IPS-18c (cell line): ENCODE data around the gene KLHL11.
A peak's percentile ranks its signal among the peaks of the same experiment; 100 is the strongest.

Experiments used
- H3K4me3 ChIP-seq: 2 replicates; pipeline ENCODE4 v1.7.0; 2013; ENCODE audit warnings: low read depth, mild to moderate bottlenecking, low read length, moderate library complexity; ENCODE audit not compliant: insufficient read depth
- H3K9me3 ChIP-seq: one replicate; pipeline ENCODE4 v1.6.1; 2013; ENCODE audit warnings: mild to moderate bottlenecking, low read length, moderate library complexity; ENCODE audit not compliant: control insufficient read depth, insufficient read depth

KLHL11 gene

DNA sequence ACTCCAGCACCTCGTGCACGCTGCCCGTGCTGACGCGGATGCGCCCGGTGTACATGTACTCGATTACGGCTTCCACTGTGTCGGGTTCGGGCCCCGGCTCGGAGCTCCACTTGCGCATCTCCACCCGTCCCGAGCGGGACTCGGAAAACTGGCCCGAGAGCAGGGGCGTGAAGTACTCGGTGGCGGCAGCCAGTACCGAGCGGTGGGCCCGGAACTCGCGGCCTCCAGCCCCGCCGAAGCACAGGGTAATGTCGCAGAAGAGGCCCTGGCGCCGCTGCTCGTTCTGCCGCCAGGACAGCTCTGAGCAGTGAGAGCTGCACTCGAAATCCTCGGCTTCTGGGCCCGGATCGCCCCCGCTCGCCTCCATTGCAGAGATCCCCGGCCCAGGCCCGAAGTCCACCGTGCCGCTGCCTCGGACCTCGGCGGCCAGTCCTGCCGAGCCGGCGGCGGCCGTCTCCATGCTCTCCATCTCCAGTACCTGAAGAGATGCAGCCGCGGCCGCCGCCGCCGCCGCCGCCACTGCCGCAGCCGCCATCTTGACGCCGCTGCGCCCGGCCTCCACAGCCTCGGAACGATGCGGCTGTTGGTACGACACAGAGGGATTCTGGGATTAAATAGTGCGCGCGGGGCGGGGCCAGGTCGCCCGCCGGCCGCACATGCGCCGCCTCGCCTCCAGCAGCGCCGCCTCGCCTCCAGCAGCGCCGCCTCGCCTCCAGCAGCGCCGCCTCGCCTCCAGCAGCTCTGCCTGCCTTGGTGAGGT lies at the start of gene KLHL11:
TSS of gene KLHL11 (minus strand) at position 588 of the 760 bp plus-strand sequence. CDS start at position 535, 53 bp downstream.
- Histone ChIP-seq H3K4me3 (peak within 1 kb of the TSS; percentile 96), H3K9me3 (no peaks in the 10 kb centered on the region)

DNA sequence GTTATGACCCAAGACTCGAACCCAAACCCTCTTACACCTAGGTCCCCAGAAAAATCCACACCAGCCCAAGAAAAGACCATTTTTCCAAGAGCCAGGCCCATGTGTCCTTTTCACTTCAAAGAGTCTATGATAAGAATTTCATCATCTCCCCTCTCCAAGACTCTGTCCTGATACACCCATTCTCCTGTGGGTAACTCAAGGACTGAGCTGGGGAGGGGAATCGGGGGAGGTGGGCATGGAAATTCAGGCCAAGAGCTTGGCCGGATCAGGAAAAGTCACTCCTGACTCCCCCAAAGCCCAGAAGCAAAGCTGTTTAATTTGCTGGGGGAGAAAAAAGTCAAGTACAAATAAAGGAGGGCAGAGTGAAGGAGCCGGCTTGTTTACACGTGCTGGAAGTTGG lies 49.8 kb upstream of the KLHL11 start:
- Histone ChIP-seq H3K9me3 (peaks cover 3% of the 10 kb centered on the region), H3K4me3 (no peak overlapping the region)

- Histone ChIP-seq H3K4me3 (no peak overlapping the region), H3K9me3 (peaks cover 3% of the 10 kb centered on the region)
Measured at GRCh38 chr17:41914358-41914766, 49.1 kb upstream of the KLHL11 start.

- Histone ChIP-seq H3K9me3 (peaks cover 3% of the 10 kb centered on the region), H3K4me3 (no peak overlapping the region)
Measured at GRCh38 chr17:41913798-41914197, 48.6 kb upstream of the KLHL11 start.

DNA sequence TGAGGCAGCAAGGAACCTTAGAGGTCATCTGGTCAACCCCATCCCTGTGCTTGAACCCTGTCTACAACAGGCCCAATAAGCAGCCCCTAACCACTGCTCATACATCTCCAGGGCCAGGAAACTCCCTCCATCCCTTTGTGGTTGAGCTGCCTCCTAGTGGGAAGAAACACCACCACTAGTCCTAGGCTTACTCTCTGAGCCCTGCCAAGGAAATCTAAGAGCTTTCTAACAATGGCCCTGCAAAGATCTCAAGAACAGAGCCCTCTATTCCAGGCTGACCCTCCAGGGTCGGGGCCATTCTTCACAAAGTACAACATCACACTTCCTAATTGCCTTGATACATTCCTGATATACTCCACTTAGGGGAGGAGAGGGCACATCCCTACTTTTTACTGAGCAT lies 47.7 kb upstream of the KLHL11 start:
- H3K9me3 ChIP-seq: no peaks in the 10 kb centered on the region
- no peak overlapping the region for H3K4me3 ChIP-seq

DNA sequence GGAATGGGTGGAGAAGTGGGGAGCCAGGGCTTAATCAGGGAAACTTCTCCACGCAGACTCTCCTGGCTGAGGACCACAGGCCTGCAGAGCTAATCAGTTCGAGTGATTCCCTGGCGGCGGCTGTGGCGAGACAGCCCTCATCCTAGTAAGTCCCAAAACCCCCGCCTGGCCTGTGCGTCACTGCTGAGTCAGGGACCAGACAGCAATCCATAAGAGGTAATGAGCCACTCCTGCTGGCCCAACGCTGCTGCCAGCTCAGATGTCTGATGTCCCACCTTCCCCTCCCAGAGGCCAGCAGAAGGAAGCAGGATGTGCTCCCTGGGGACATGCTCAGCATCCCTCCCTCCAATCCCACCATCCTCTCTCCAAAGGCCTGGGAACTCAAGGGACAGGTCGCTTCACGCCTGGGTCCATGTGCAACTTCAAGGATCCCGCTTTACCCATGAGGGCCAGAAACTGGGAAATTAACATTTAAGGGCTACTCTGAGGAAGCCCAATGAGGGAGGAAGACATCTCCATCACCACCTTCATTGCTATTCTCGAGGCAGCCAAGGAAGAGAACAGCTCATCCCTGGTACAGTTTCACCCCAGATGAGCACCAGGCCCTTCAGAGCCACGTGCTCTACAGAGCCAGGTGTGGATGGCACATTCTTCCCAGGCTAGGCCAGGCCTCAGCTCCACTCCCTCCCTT lies 45.6 kb upstream of the KLHL11 start:
- Histone ChIP-seq H3K9me3 (no peaks in the 10 kb centered on the region), H3K4me3 (no peak overlapping the region)

DNA sequence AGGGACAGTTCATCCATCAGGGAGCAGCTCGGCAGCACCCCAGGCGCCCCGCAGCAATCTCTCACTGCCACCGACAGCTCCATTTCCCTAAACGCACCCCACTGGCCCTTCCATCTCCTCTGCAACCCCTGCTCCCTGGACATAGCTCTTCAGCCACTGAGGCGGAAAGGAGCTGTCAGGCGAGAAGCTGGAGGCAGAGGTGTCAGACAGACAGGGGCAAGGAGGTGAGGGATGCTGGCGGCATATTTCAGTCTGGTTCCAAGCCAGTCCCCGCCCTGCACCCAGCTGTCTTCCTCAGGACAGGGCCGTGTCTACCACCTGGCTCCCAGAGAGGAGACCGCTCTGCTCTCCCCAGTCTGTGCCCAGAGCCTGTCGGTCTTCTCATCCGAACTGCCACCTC lies 43.9 kb upstream of the KLHL11 start:
- H3K4me3 ChIP-seq: no peak overlapping the region
- H3K9me3 ChIP-seq: no peaks in the 10 kb centered on the region

- H3K4me3 ChIP-seq: no peak overlapping the region
- H3K9me3 ChIP-seq: no peaks in the 10 kb centered on the region
Measured at GRCh38 chr17:41907633-41908539, 42.7 kb upstream of the KLHL11 start.

GRCh38 chr17:41907185-41907556 lies 41.9 kb upstream of the KLHL11 start:
- Histone ChIP-seq H3K9me3 (no peaks in the 10 kb centered on the region), H3K4me3 (no peak overlapping the region)

DNA sequence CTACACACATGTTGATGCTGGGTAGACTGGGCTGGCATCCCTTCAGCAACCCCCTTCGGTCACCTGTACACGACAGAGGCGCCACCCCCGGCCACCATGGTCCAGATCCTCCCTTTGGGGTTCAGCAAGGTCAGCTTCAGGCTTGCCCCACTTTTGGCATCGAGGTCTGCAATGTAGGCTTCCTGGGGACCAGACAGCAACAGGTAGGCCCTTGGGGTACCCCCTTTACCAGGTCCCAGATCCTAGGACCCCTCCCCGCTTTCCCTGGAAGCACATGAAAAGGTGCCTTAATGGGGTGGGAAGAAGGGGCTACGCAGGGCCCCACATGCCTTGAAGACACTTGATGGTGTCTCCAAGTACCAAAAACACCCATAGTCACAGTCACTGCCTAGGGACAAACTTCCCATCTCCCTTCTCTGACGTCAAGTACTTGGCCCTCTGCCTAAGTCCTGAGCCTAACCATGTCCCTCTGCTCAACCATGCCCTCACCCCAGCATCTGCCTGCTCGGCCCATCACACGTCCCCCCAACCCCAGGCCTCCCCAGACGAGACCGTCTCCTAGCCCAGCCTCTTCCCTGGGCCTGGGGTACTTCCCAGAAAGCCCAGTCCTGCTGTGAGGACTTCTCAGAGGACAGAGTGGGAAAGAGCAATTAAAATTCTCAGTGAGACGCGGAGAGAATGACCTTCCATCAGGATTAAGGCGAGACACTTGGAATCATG lies 41.4 kb upstream of the KLHL11 start:
- Histone ChIP-seq H3K9me3 (no peaks in the 10 kb centered on the region), H3K4me3 (no peak overlapping the region)

DNA sequence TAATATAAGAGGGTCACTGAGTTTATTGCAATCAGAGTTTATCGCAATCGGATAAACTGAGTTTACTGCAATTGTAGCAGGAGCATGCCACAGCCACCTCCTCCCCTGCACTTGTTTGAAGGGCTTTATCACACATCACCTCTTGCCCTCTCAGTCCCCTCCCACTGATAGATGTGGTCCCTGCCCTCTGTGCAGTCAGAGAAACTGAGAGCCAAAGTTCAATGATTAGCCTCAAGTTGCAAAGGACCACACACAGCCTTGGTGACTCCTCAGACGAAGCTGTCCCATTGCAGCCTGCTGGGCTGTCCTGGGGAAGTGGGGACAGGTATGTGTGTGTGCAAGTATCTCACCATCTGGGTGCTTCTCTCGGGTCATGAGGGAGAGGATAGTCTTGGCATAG lies 39.9 kb upstream of the KLHL11 start:
- H3K4me3 ChIP-seq: no peak overlapping the region
- H3K9me3 ChIP-seq: no peaks in the 10 kb centered on the region

- Histone ChIP-seq H3K9me3 (no peaks in the 10 kb centered on the region), H3K4me3 (no peak overlapping the region)
Measured at GRCh38 chr17:41904242-41904841, 39.1 kb upstream of the KLHL11 start.

DNA sequence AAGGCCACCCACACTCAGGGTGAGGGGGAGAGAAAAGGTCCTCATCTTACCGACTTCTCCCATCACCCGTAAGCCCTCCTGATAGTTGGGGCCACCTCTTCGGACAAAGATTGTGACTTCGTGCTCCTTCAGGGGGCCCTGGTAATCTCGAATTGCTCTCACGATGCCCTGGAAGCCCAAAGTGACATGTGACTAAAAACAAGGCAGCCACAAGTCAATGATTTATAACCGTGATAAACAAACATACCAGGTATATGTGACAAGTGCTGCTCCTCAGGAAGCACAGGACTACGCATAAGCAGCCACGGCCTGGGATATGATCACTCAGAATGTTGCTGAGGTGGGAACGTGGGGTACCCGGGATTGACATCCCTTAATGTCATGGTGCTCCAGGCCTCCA lies 36.4 kb upstream of the KLHL11 start:
- no peaks in the 10 kb centered on the region for H3K9me3 ChIP-seq
- H3K4me3 ChIP-seq: no peak overlapping the region

DNA sequence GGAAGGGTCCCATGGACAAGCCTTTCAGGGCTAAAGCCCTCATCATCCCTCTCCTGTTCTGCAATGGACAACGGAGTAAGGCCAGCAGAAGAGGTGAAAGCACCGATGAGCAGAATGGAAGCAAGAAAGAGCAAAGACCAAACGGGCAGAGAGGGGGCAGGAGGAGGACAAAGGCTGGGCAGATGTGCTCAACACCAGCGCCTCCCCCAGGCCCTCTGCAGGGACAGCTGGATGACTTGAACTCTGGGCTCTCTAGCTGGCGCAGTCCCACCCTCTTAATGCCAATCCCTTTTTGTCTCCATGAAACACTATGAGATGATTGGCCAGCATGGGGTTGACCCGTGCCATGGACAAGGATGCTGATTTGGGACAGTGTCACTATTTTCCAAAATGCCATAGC lies 31.5 kb upstream of the KLHL11 start:
- H3K4me3 ChIP-seq: no peak overlapping the region
- H3K9me3 ChIP-seq: no peaks in the 10 kb centered on the region

GRCh38 chr17:41895617-41896016 lies 30.4 kb upstream of the KLHL11 start:
- Histone ChIP-seq H3K4me3 (no peak overlapping the region), H3K9me3 (no peaks in the 10 kb centered on the region)

DNA sequence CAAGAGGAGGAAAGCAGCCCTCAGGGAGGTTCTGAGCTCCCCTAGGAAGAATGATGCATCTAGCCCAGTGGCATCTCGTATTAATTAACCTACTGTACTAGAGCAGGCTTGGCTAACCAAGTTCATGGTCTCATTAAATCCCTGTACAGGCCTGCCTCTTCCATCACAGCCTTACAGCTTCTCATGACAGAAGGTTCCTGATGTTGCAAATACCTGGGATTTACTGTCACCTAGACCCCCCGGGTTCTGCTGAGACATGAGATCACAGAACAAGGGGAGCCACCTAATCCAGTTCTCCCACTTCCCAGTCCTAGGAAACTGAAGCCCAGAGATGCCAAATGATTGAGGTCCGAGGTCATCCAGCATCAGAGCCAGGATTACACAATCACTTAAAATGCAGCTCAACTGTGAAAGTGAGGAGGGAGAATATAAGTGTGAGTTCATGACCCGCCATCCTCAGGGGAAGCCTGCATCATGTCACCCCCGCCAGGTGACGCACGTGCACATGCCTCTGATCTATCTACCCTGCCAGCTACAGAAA lies 29.6 kb upstream of the KLHL11 start:
- Histone ChIP-seq H3K4me3 (no peak overlapping the region), H3K9me3 (no peaks in the 10 kb centered on the region)

DNA sequence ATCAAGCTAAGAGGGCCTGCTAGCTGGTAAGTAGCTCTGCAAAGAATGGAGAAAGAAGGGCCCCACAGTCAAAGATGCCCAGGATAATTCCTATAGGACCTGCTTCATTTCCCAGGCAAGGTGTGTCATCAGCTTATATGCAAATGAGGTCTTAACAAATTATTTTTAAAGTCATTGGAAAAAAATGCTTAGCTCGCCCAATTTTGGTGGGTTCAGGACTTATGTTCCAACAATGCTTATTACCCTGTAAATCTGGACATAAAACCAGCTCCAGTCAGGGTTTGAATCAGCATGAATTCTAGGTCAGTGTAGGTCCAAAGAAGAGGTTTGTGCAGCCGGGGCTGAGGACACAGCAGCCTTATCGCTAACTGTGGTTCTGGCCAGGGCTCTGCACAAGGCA lies 28.2 kb upstream of the KLHL11 start:
- Histone ChIP-seq H3K9me3 (no peaks in the 10 kb centered on the region), H3K4me3 (no peak overlapping the region)
